GM06990 (cell line): Measurements from ENCODE around the gene CDK2.

Experiments
- DNase-seq: peaks from one replicate; pipeline ENCODE4 v3.0.0-alpha.2; 2011; ENCODE audit not compliant: insufficient read length; ENCODE audit errors: extremely low read depth
- H3K27me3 ChIP-seq: replicated peaks from 2 replicates; pipeline ENCODE4 v1.6.0; 2011; ENCODE audit warnings: low read length; ENCODE audit not compliant: control insufficient read depth, insufficient read depth
- H3K36me3 ChIP-seq: 2 replicates; pipeline ENCODE4 v1.5.1; 2011; ENCODE audit warnings: low read length; ENCODE audit not compliant: control insufficient read depth, insufficient read depth
- H3K4me3 ChIP-seq: replicated peaks from 2 replicates; pipeline ENCODE4 v1.5.1; 2011; ENCODE audit warnings: low read depth, mild to moderate bottlenecking, control low read depth, low read length
- CTCF ChIP-seq: IDR thresholded peaks from 2 replicates; pipeline ENCODE4 v1.5.1; 2011; ENCODE audit warnings: low read length, control low read depth, mild to moderate bottlenecking, inconsistent platforms; ENCODE audit not compliant: insufficient read depth, poor library complexity, severe bottlenecking

CDK2 gene

GRCh38 chr12:56020423-56021184, 54.0 kb downstream of the CDK2 start, which contains the start of gene IKZF4:
TSS of gene IKZF4 (plus strand) at chr12:56021043. CDS start at chr12:56021494, 451 bp downstream.
- no peak for DNase-seq
- Histone ChIP-seq H3K27me3 (no peaks in the 10 kb centered on the region), H3K4me3 (no peak within 1 kb of the TSS), H3K36me3 (no peaks in the 10 kb centered on the region)
- no peak for TF ChIP-seq CTCF

- no peak for DNase-seq
- TF ChIP-seq CTCF, result no peak
- no peaks in the 10 kb centered on the region for H3K27me3 ChIP-seq
- H3K4me3 ChIP-seq, result no peak overlapping the region
- H3K36me3 ChIP-seq, result no peaks in the 10 kb centered on the region
Measured at GRCh38 chr12:56021889-56022497, 55.4 kb downstream of the CDK2 start.
